ENCODE data around the gene DNAH17. TPM values are rescaled to one million over a fixed set of nuclear protein-coding genes. Genes with fewer than 3 reads are reported as not detected.
"Not testable (repeated sequence)": the region's sequence is repeated elsewhere in the genome, so short reads cannot be mapped to it uniquely, and the experiment has no call there.

Gene DNAH17
- polyA plus RNA-seq, 1 experiment, result not detected

DNA sequence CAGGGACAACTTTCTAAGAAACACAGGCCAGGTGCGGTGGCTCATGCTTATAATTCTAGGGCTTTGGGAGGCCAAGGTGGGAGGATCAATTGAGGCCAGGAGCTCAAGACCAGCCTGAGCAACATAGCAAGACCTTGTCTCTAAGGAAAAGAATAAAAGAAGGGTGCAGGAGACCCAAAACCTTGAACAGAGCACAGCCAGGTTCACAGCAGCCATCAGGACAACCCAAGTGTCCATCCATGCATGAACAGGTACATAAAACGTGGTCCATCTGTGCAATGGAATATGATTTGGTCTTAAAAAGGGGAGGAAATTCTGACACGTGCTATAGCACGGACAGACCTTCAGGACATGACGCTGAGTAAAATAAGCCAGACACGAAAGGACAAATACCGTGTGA is 107.8 kb downstream of the DNAH17 start:
- H3K4me3 ChIP-seq (ENCODE audit: low read depth, low read length), result no peak overlapping the region
- no peak for DNase-seq (ENCODE audit: low read depth)
- CTCF ChIA-PET, result no interaction called here
- H3K36me3 ChIP-seq (ENCODE audit: control insufficient read depth, insufficient read depth, low read length), result no peaks in the 10 kb centered on the region
- TF ChIP-seq, protein P1, sequence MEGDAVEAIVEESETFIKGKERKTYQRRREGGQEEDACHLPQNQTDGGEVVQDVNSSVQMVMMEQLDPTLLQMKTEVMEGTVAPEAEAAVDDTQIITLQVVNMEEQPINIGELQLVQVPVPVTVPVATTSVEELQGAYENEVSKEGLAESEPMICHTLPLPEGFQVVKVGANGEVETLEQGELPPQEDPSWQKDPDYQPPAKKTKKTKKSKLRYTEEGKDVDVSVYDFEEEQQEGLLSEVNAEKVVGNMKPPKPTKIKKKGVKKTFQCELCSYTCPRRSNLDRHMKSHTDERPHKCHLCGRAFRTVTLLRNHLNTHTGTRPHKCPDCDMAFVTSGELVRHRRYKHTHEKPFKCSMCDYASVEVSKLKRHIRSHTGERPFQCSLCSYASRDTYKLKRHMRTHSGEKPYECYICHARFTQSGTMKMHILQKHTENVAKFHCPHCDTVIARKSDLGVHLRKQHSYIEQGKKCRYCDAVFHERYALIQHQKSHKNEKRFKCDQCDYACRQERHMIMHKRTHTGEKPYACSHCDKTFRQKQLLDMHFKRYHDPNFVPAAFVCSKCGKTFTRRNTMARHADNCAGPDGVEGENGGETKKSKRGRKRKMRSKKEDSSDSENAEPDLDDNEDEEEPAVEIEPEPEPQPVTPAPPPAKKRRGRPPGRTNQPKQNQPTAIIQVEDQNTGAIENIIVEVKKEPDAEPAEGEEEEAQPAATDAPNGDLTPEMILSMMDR (IDR thresholded peaks at IDR 0.05; ENCODE audit: insufficient read depth, low read depth, low read length), result no peak
- peaks cover 2% of the 10 kb centered on the region; the same call in 1 of the 2 replicates for H3K27me3 ChIP-seq (ENCODE audit: control insufficient read depth, insufficient read depth, low read length)
- POLR2A ChIA-PET, result no interaction called here

GRCh38 chr17:78468366-78468765 is 108.8 kb downstream of the DNAH17 start:
- DNase-seq (ENCODE audit: low read depth), result no peak

GRCh38 chr17:78466786-78467715 is 110.1 kb downstream of the DNAH17 start:
- CTCF ChIA-PET, result no interaction called here
- Histone ChIP-seq H3K4me3 (ENCODE audit: low read depth, low read length) (no peak overlapping the region), H3K27me3 (ENCODE audit: control insufficient read depth, insufficient read depth, low read length) (0 out of 2 replicates have a peak, but pooled peaks cover 1% of the 10 kb centered on the region), H3K36me3 (ENCODE audit: control insufficient read depth, insufficient read depth, low read length) (no peaks in the 10 kb centered on the region)
- POLR2A ChIA-PET, result no interaction called here
- TF ChIP-seq, protein P1 (IDR thresholded peaks at IDR 0.05; ENCODE audit: insufficient read depth, low read depth, low read length), result no peak
- DNase-seq (ENCODE audit: low read depth), result no peak

More at GRCh38 chr17:78468366-78468765, 108.8 kb downstream of the DNAH17 start:
- no peak overlapping the region for H3K4me3 ChIP-seq (ENCODE audit: low read depth, low read length)
- ChIA-PET CTCF (no interaction called here), POLR2A (no interaction called here)
- no peaks in the 10 kb centered on the region for H3K36me3 ChIP-seq (ENCODE audit: control insufficient read depth, insufficient read depth, low read length)
- TF ChIP-seq, protein P1 (IDR thresholded peaks at IDR 0.05; ENCODE audit: insufficient read depth, low read depth, low read length), result no peak
- 0 out of 2 replicates have a peak, but pooled peaks cover 1% of the 10 kb centered on the region for H3K27me3 ChIP-seq (ENCODE audit: control insufficient read depth, insufficient read depth, low read length)

DNA sequence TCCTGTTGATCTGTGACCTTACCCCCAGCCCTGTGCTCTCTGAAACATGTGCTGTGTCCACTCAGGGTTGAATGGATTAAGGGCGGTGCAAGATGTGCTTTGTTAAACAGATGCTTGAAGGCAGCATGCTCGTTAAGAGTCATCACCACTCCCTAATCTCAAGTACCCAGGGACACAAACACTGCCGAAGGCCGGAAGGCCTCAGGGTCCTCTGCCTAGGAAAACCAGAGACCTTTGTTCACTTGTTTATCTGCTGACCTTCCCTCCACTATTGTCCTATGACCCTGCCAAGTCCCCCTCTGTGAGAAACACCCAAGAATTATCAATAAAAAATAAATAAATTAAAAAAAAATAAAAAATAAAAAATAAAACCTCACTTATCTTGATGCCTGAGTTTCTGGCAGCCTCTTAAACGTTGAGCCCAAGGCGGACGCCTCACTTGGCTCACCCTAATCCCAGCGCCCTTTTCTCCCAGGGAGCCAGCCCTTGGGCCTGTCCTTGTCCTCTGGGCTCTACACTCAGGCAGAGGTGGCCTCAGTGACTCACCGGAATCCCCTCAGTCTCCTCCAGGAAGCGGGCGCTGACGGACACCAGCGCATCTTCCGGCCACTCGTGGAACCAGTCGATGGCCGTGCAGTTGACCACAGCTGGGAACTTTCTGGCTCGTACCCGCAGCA is 110.9 kb downstream of the DNAH17 start:
- CTCF ChIA-PET; DNase-seq (ENCODE audit: low read depth); POLR2A ChIA-PET; H3K4me3 ChIP-seq (ENCODE audit: low read depth, low read length); H3K36me3 ChIP-seq (ENCODE audit: control insufficient read depth, insufficient read depth, low read length); H3K27me3 ChIP-seq (ENCODE audit: control insufficient read depth, insufficient read depth, low read length): not testable (repeated sequence)

DNA sequence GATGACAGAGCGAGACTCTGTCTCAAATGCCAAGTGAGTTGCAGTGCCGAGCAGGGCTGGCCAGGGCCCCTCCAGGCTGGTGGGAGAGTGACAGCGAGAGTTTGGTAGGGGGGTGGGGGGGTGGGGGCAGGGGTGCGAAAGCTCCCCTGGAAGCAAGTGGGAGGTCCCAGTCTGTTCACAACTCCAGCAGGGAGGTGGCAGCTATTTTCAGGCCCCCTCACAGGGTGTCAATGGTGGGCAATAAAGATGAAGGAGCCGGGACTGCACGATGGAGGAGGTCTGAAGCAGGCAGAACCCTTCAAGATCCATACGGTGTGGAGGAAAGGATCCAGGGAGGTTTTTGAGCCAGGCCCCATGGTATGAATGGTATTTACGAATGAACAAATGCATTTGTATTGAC is 115.0 kb downstream of the DNAH17 start:
- ChIA-PET CTCF (interaction anchor here (0.5 kb wide), 1 partner anchor 17 kb away, joined by 3 read pairs; no protein-coding TSS in a partner anchor), POLR2A (no interaction called here)
- DNase-seq (ENCODE audit: low read depth), result no peak
- TF ChIP-seq, protein P1 (IDR thresholded peaks at IDR 0.05; ENCODE audit: insufficient read depth, low read depth, low read length), result no peak
- no peaks in the 10 kb centered on the region for H3K36me3 ChIP-seq (ENCODE audit: control insufficient read depth, insufficient read depth, low read length)
- no peak overlapping the region for H3K4me3 ChIP-seq (ENCODE audit: low read depth, low read length)
- H3K27me3 ChIP-seq (ENCODE audit: control insufficient read depth, insufficient read depth, low read length), result no peaks in the 10 kb centered on the region
